HUES64 (cell line): ENCODE measurements around the gene VAV3.
"Not testable (repeated sequence)": the region's sequence is repeated elsewhere in the genome, so short reads cannot be mapped to it uniquely, and the experiment has no call there.

Source experiments
- H3K27ac ChIP-seq: 2 replicates; pipeline ENCODE4 v1.7.0; 2013; ENCODE audit warnings: low read depth, low read length, inconsistent platforms
- H3K27me3 ChIP-seq: 2 replicates; pipeline ENCODE4 v1.6.1; 2013; ENCODE audit warnings: mild to moderate bottlenecking, low read length; ENCODE audit not compliant: insufficient read depth
- H3K36me3 ChIP-seq: 2 replicates; pipeline ENCODE4 v1.6.1; 2013; ENCODE audit warnings: mild to moderate bottlenecking, low read length; ENCODE audit not compliant: insufficient read depth
- H3K4me1 ChIP-seq: 2 replicates; pipeline ENCODE4 v1.6.1; 2013; ENCODE audit warnings: mild to moderate bottlenecking, low read length, moderate library complexity; ENCODE audit not compliant: insufficient read depth
- H3K4me3 ChIP-seq: 2 replicates; pipeline ENCODE4 v1.5.1; 2013; ENCODE audit warnings: mild to moderate bottlenecking, low read length, moderate library complexity
- H3K9ac ChIP-seq: 2 replicates; pipeline ENCODE4 v1.6.1; 2013; ENCODE audit warnings: mild to moderate bottlenecking, low read depth, low read length
- H3K9me3 ChIP-seq: 2 replicates; pipeline ENCODE4 v1.6.1; 2013; ENCODE audit warnings: low read depth, low read length; ENCODE audit not compliant: insufficient read depth
- WGBS: fragments of 150-250, 120-280 bp; methylation state at CpG from one replicate; pipeline ENCODE4 v1.1.7; 2013; ENCODE audit warnings: missing lambda C conversion rate; 5-methylcytosine and 5-hydroxymethylcytosine counted together

Gene VAV3

GRCh38 chr1:107739201-107739600, 225.8 kb downstream of the VAV3 start:
- WGBS, result 96% methylated on average over 4 of the region's 4 CpGs
- H3K9ac ChIP-seq, result no peak overlapping the region
- H3K27me3 ChIP-seq, result no peaks in the 10 kb centered on the region
- H3K4me3 ChIP-seq, result no peak overlapping the region
- H3K4me1 ChIP-seq, result 0 out of 2 replicates have a peak, but pooled peaks cover under 1% of the 10 kb centered on the region
- no peaks in the 10 kb centered on the region for H3K9me3 ChIP-seq
- no peaks in the 10 kb centered on the region for H3K36me3 ChIP-seq
- H3K27ac ChIP-seq, result no peak overlapping the region

GRCh38 chr1:107733401-107733800, 231.6 kb downstream of the VAV3 start:
- H3K27me3 ChIP-seq, H3K27ac ChIP-seq, H3K9ac ChIP-seq, H3K4me1 ChIP-seq, H3K36me3 ChIP-seq, H3K4me3 ChIP-seq, H3K9me3 ChIP-seq: not testable (repeated sequence)
- WGBS, result 97% methylated on average over 7 of the region's 7 CpGs

- Histone ChIP-seq H3K27me3 (no peaks in the 10 kb centered on the region), H3K9ac (no peak overlapping the region), H3K27ac (no peak overlapping the region), H3K36me3 (no peaks in the 10 kb centered on the region), H3K4me3 (no peak overlapping the region), H3K9me3 (no peaks in the 10 kb centered on the region), H3K4me1 (no peaks in the 10 kb centered on the region)
- 97% methylated on average over 1 of the region's 2 CpGs for WGBS
Observed at GRCh38 chr1:107727866-107728265, 237.1 kb downstream of the VAV3 start.

GRCh38 chr1:107726860-107727259, 238.1 kb downstream of the VAV3 start:
- H3K27me3 ChIP-seq, result no peaks in the 10 kb centered on the region
- H3K36me3 ChIP-seq, result no peaks in the 10 kb centered on the region
- no peak overlapping the region for H3K4me3 ChIP-seq
- no peaks in the 10 kb centered on the region for H3K9me3 ChIP-seq
- no peaks in the 10 kb centered on the region for H3K4me1 ChIP-seq
- no peak overlapping the region for H3K27ac ChIP-seq
- H3K9ac ChIP-seq, result no peak overlapping the region
- no CpG with 5 or more reads among the region's 2 CpGs for WGBS

GRCh38 chr1:107724648-107725047, 240.3 kb downstream of the VAV3 start:
- WGBS, result 90% methylated on average over 1 of the region's 1 CpG
- no peaks in the 10 kb centered on the region for H3K36me3 ChIP-seq
- no peak overlapping the region for H3K27ac ChIP-seq
- no peak overlapping the region for H3K4me3 ChIP-seq
- no peaks in the 10 kb centered on the region for H3K27me3 ChIP-seq
- H3K9ac ChIP-seq, result no peak overlapping the region
- H3K4me1 ChIP-seq, result no peaks in the 10 kb centered on the region
- H3K9me3 ChIP-seq, result no peaks in the 10 kb centered on the region

GRCh38 chr1:107720210-107720609, 244.8 kb downstream of the VAV3 start:
- H3K27ac ChIP-seq, H3K9ac ChIP-seq, H3K36me3 ChIP-seq, H3K9me3 ChIP-seq, H3K4me1 ChIP-seq, H3K4me3 ChIP-seq, H3K27me3 ChIP-seq: not testable (repeated sequence)
- 100% methylated on average over 3 of the region's 4 CpGs for WGBS

- Histone ChIP-seq H3K9me3 (no peaks in the 10 kb centered on the region), H3K4me3 (no peak overlapping the region), H3K27ac (no peak overlapping the region), H3K9ac (no peak overlapping the region), H3K36me3 (no peaks in the 10 kb centered on the region), H3K4me1 (no peaks in the 10 kb centered on the region), H3K27me3 (no peaks in the 10 kb centered on the region)
Observed at GRCh38 chr1:107710005-107710404, 255.0 kb downstream of the VAV3 start.

GRCh38 chr1:107707111-107707510, 257.9 kb downstream of the VAV3 start:
- Histone ChIP-seq H3K9ac (no peak overlapping the region), H3K9me3 (no peaks in the 10 kb centered on the region), H3K4me1 (no peaks in the 10 kb centered on the region), H3K4me3 (no peak overlapping the region), H3K36me3 (no peaks in the 10 kb centered on the region), H3K27ac (no peak overlapping the region), H3K27me3 (no peaks in the 10 kb centered on the region)
- 91% methylated on average over 1 of the region's 2 CpGs for WGBS

GRCh38 chr1:107706182-107706581, 258.8 kb downstream of the VAV3 start:
- 94% methylated on average over 6 of the region's 6 CpGs for WGBS
- no peaks in the 10 kb centered on the region for H3K36me3 ChIP-seq
- H3K27ac ChIP-seq, result no peak overlapping the region
- H3K4me3 ChIP-seq, result no peak overlapping the region
- no peaks in the 10 kb centered on the region for H3K4me1 ChIP-seq
- H3K27me3 ChIP-seq, result no peaks in the 10 kb centered on the region
- no peaks in the 10 kb centered on the region for H3K9me3 ChIP-seq
- no peak overlapping the region for H3K9ac ChIP-seq

- Histone ChIP-seq H3K36me3 (no peaks in the 10 kb centered on the region), H3K4me1 (no peaks in the 10 kb centered on the region), H3K9me3 (no peaks in the 10 kb centered on the region), H3K4me3 (no peak overlapping the region), H3K27ac (no peak overlapping the region), H3K9ac (no peak overlapping the region), H3K27me3 (no peaks in the 10 kb centered on the region)
- 83% methylated on average over 2 of the region's 2 CpGs for WGBS
Observed at GRCh38 chr1:107704911-107705310, 260.1 kb downstream of the VAV3 start.

GRCh38 chr1:107702946-107703571, 261.9 kb downstream of the VAV3 start:
- H3K36me3 ChIP-seq, result no peaks in the 10 kb centered on the region
- 83% methylated on average over 4 of the region's 4 CpGs for WGBS
- no peak overlapping the region for H3K27ac ChIP-seq
- H3K4me3 ChIP-seq, result no peak overlapping the region
- no peaks in the 10 kb centered on the region for H3K27me3 ChIP-seq
- no peak overlapping the region for H3K9ac ChIP-seq
- no peaks in the 10 kb centered on the region for H3K4me1 ChIP-seq
- H3K9me3 ChIP-seq, result no peaks in the 10 kb centered on the region

- H3K4me1 ChIP-seq, H3K27ac ChIP-seq, H3K36me3 ChIP-seq, H3K9me3 ChIP-seq, H3K27me3 ChIP-seq, H3K9ac ChIP-seq, H3K4me3 ChIP-seq: not testable (repeated sequence)
- 30% methylated on average over 3 of the region's 3 CpGs for WGBS
Observed at GRCh38 chr1:107700651-107701050, 264.3 kb downstream of the VAV3 start.
